Endodermal cell (in vitro differentiated cells): ENCODE results near the gene ZCCHC14. TPM values are rescaled to one million over a fixed set of nuclear protein-coding genes. Genes with fewer than 3 reads are reported as not detected.

ENCODE experiments used
- DNase-seq: peaks from one replicate; pipeline ENCODE4 v3.0.0-alpha.2; 2017
- H3K27ac ChIP-seq: 2 replicates; pipeline ENCODE4 v1.5.1; 2013; ENCODE audit warnings: mild to moderate bottlenecking, low read depth, low read length, moderate library complexity
- H3K27me3 ChIP-seq: 2 replicates; pipeline ENCODE4 v1.6.1; 2013; ENCODE audit warnings: mild to moderate bottlenecking, low read length, moderate library complexity; ENCODE audit not compliant: insufficient read depth, control insufficient read depth, poor library complexity, severe bottlenecking
- H3K36me3 ChIP-seq: 2 replicates; pipeline ENCODE4 v1.7.0; 2013; ENCODE audit warnings: mild to moderate bottlenecking, low read length, moderate library complexity; ENCODE audit not compliant: control insufficient read depth, insufficient read depth
- H3K4me1 ChIP-seq: one replicate; pipeline ENCODE4 v1.7.0; 2013; ENCODE audit warnings: low read length; ENCODE audit not compliant: control insufficient read depth, insufficient read depth
- H3K4me3 ChIP-seq: 2 replicates; pipeline ENCODE4 v1.5.1; 2013; ENCODE audit warnings: mild to moderate bottlenecking, low read length, moderate library complexity
- H3K9ac ChIP-seq: 2 replicates; pipeline ENCODE4 v1.6.1; 2013; ENCODE audit warnings: mild to moderate bottlenecking, low read length, moderate library complexity; ENCODE audit not compliant: poor library complexity, severe bottlenecking; ENCODE audit errors: extremely low read depth
- H3K9me3 ChIP-seq: 2 replicates; pipeline ENCODE4 v1.6.1; 2013; ENCODE audit warnings: mild to moderate bottlenecking, low read length, moderate library complexity; ENCODE audit not compliant: control insufficient read depth
- H3K27ac Mint-ChIP-seq: 2 replicates; pipeline ENCODE4 v1.8.0; 2020; ENCODE audit warnings: mixed read lengths
- H3K27me3 Mint-ChIP-seq: 2 replicates; pipeline ENCODE4 v1.8.0; 2021; ENCODE audit warnings: mild to moderate bottlenecking, mixed read lengths; ENCODE audit not compliant: insufficient read depth
- H3K36me3 Mint-ChIP-seq: 2 replicates; pipeline ENCODE4 v1.8.0; 2020; ENCODE audit warnings: low read depth, mixed read lengths
- H3K4me1 Mint-ChIP-seq: 2 replicates; pipeline ENCODE4 v1.8.0; 2020; ENCODE audit warnings: mixed read lengths
- H3K4me3 Mint-ChIP-seq: 2 replicates; pipeline ENCODE4 v1.8.0; 2020; ENCODE audit warnings: mild to moderate bottlenecking, moderate library complexity, mixed read lengths
- H3K9me3 Mint-ChIP-seq: 2 replicates; pipeline ENCODE4 v1.8.0; 2020; ENCODE audit warnings: mild to moderate bottlenecking, mixed read lengths
- CTCF ChIP-seq: fragments of 200-600 bp; sonication (generic); conservative IDR thresholded peaks from 2 replicates; pipeline ENCODE4 v1.5.0; 2021; ENCODE audit warnings: antibody characterized with exemption, mild to moderate bottlenecking
- WGBS, 2 experiments: methylation state at CpG; one replicate each; pipeline versions ENCODE4 v1.1.5 to v1.1.7; 2013; ENCODE audit warnings: missing lambda C conversion rate in 2 of 2, mixed read lengths in 1 of 2; ENCODE audit not compliant: insufficient coverage in 1 of 2, insufficient read length in 1 of 2; 5-methylcytosine and 5-hydroxymethylcytosine counted together
- total RNA-seq, 2 donors: library from RNA; stranded (reverse); fragmentation: NEBNext Ultra II Directional in 1 of 2; extraction: Animal tissue kit (Norgen Biotek cat#: 25700) in 1 of 2; gene quantifications; 2 replicates in 1 of 2; 3 replicates in 1 of 2; pipeline ENCODE4 v1.2.1, GENCODE V29; 2021

Gene ZCCHC14
- total RNA-seq, 2 donors from 2014 or later, result 27.3 to 33.7 TPM

- DNase-seq, result no peak
- no peak overlapping the region for H3K4me3 ChIP-seq
- no peak overlapping the region for H3K4me3 Mint-ChIP-seq
- TF ChIP-seq CTCF, result no peak
- 79 to 85% methylated on average over 6 to 10 of the region's 10 CpGs for WGBS, 2 experiments
- peaks cover 12% of the 10 kb centered on the region for H3K27me3 Mint-ChIP-seq
- no peaks in the 10 kb centered on the region for H3K4me1 Mint-ChIP-seq
- no peaks in the 10 kb centered on the region for H3K27me3 ChIP-seq
- no peak overlapping the region for H3K9ac ChIP-seq
- peaks cover 39% of the 10 kb centered on the region for H3K9me3 Mint-ChIP-seq
- H3K9me3 ChIP-seq, result peaks cover 12% of the 10 kb centered on the region
- no peak overlapping the region for H3K27ac Mint-ChIP-seq
- no peaks in the 10 kb centered on the region for H3K4me1 ChIP-seq
- H3K36me3 ChIP-seq, result no peaks in the 10 kb centered on the region
- H3K36me3 Mint-ChIP-seq, result no peaks in the 10 kb centered on the region
- H3K27ac ChIP-seq, result no peak overlapping the region
Observed at GRCh38 chr16:87528690-87529579, 36.1 kb upstream of the ZCCHC14 start.

GRCh38 chr16:87527055-87527724 lies 34.4 kb upstream of the ZCCHC14 start:
- DNase-seq, result no peak
- H3K4me3 ChIP-seq, result no peak overlapping the region
- no peak overlapping the region for H3K9ac ChIP-seq
- H3K4me1 ChIP-seq, result no peaks in the 10 kb centered on the region
- Mint-ChIP-seq H3K4me1 (no peaks in the 10 kb centered on the region), H3K9me3 (peaks cover 27% of the 10 kb centered on the region), H3K36me3 (no peaks in the 10 kb centered on the region), H3K27me3 (peaks cover 8% of the 10 kb centered on the region), H3K27ac (no peak overlapping the region), H3K4me3 (no peak overlapping the region)
- WGBS, 2 experiments, result 64 to 83% methylated on average over 9 to 11 of the region's 11 CpGs
- no peaks in the 10 kb centered on the region for H3K36me3 ChIP-seq
- H3K27me3 ChIP-seq, result no peaks in the 10 kb centered on the region
- no peak overlapping the region for H3K27ac ChIP-seq
- TF ChIP-seq CTCF, result no peak
- H3K9me3 ChIP-seq, result no peaks in the 10 kb centered on the region

GRCh38 chr16:87526238-87526947 lies 33.6 kb upstream of the ZCCHC14 start:
- H3K4me3 ChIP-seq, result no peak overlapping the region
- no peak overlapping the region for H3K27ac Mint-ChIP-seq
- no peaks in the 10 kb centered on the region for H3K27me3 ChIP-seq
- no peaks in the 10 kb centered on the region for H3K4me1 Mint-ChIP-seq
- no peaks in the 10 kb centered on the region for H3K9me3 ChIP-seq
- H3K9me3 Mint-ChIP-seq, result peaks cover 25% of the 10 kb centered on the region
- H3K36me3 Mint-ChIP-seq, result no peaks in the 10 kb centered on the region
- H3K4me3 Mint-ChIP-seq, result no peak overlapping the region
- no peak overlapping the region for H3K27ac ChIP-seq
- peaks cover 6% of the 10 kb centered on the region for H3K27me3 Mint-ChIP-seq
- DNase-seq, result no peak
- H3K36me3 ChIP-seq, result no peaks in the 10 kb centered on the region
- no peak overlapping the region for H3K9ac ChIP-seq
- no peaks in the 10 kb centered on the region for H3K4me1 ChIP-seq
- TF ChIP-seq CTCF, result no peak
- WGBS, 2 experiments, result 91 to 92% methylated on average over 5 to 6 of the region's 6 CpGs
